HK-2 (cell line): ENCODE data around the gene CNGB1.
"Not testable (repeated sequence)": the region's sequence is repeated elsewhere in the genome, so short reads cannot be mapped to it uniquely, and the experiment has no call there.

ENCODE experiments used
- DNase-seq: peaks from one replicate; pipeline ENCODE4 v3.0.0-alpha.2; 2018; ENCODE audit not compliant: unreplicated experiment

The CNGB1 gene

GRCh38 chr16:57997176-57997527 is 26.2 kb upstream of the CNGB1 start:
- DNase-seq: no peak

GRCh38 chr16:57996406-57997175 is 25.7 kb upstream of the CNGB1 start:
- DNase-seq: no peak

GRCh38 chr16:57995721-57996405 is 24.9 kb upstream of the CNGB1 start:
- no peak for DNase-seq

- DNase-seq: no peak
Observed at GRCh38 chr16:57994778-57995177, 23.9 kb upstream of the CNGB1 start.

GRCh38 chr16:57994361-57994760 is 23.4 kb upstream of the CNGB1 start:
- DNase-seq: no peak

- no peak for DNase-seq
Observed at GRCh38 chr16:57993897-57994296, 23.0 kb upstream of the CNGB1 start.

GRCh38 chr16:57993438-57993837 is 22.5 kb upstream of the CNGB1 start:
- no peak for DNase-seq

GRCh38 chr16:57992084-57992483 is 21.2 kb upstream of the CNGB1 start:
- DNase-seq: no peak

- DNase-seq: no peak
Observed at GRCh38 chr16:57991551-57992059, 20.7 kb upstream of the CNGB1 start.

GRCh38 chr16:57988929-57989328 is 18.0 kb upstream of the CNGB1 start:
- no peak for DNase-seq

GRCh38 chr16:57987441-57988177 is 16.7 kb upstream of the CNGB1 start:
- no peak for DNase-seq

GRCh38 chr16:57986196-57986595 is 15.3 kb upstream of the CNGB1 start:
- DNase-seq: no peak

GRCh38 chr16:57985204-57986181 is 14.6 kb upstream of the CNGB1 start:
- no peak for DNase-seq

GRCh38 chr16:57984443-57985203 is 13.7 kb upstream of the CNGB1 start:
- DNase-seq: peak; percentile 54

- DNase-seq: no peak
Observed at GRCh38 chr16:57982385-57982784, 11.5 kb upstream of the CNGB1 start.

- DNase-seq: peak; percentile 70
Observed at GRCh38 chr16:57981636-57982035, 10.7 kb upstream of the CNGB1 start.

GRCh38 chr16:57979006-57979585 is 8.2 kb upstream of the CNGB1 start:
- no peak for DNase-seq

GRCh38 chr16:57978070-57978465 is 7.1 kb upstream of the CNGB1 start:
- not testable (repeated sequence) for DNase-seq

- DNase-seq: no peak
Observed at GRCh38 chr16:57977418-57978069, 6.6 kb upstream of the CNGB1 start.

GRCh38 chr16:57976331-57976796 is 5.4 kb upstream of the CNGB1 start:
- DNase-seq: no peak
